Keratinocyte (primary cell): ENCODE measurements around the gene RIF1. TPM values are rescaled to one million over a fixed set of nuclear protein-coding genes. Genes with fewer than 3 reads are reported as not detected.

Experiments used
- DNase-seq: peaks from one replicate; pipeline ENCODE4 v3.0.0-alpha.2; 2011; ENCODE audit warnings: low read depth, missing footprints, low spot score
- FAIRE-seq: peaks from 2 replicates; lab custom pipeline; 2011; peaks lifted over from hg19 to GRCh38; lab: Jason Lieb, UNC
- H2AFZ ChIP-seq: 2 replicates; pipeline ENCODE4 v1.6.0; 2012; ENCODE audit warnings: low read length, control low read depth, inconsistent platforms; ENCODE audit not compliant: control insufficient read depth
- H3K27ac ChIP-seq: 2 replicates; pipeline ENCODE4 v1.5.1; 2011; ENCODE audit warnings: low read length; ENCODE audit not compliant: control insufficient read depth, insufficient read depth
- H3K27me3 ChIP-seq: 3 replicates; pipeline ENCODE4 v1.6.0; 2011; ENCODE audit warnings: low read length; ENCODE audit not compliant: control insufficient read depth, insufficient read depth; ENCODE audit errors: extremely low read depth
- H3K36me3 ChIP-seq, 2 experiments: 2 replicates in 1 of 2; 3 replicates in 1 of 2; pipeline ENCODE4 v1.5.1; 2011; ENCODE audit warnings: low read length in 2 of 2, mild to moderate bottlenecking in 1 of 2; ENCODE audit not compliant: control insufficient read depth in 2 of 2, insufficient read depth in 2 of 2; ENCODE audit errors: extremely low read depth in 1 of 2
- H3K4me1 ChIP-seq: 3 replicates; pipeline ENCODE4 v1.5.1; 2011; ENCODE audit warnings: low read length; ENCODE audit not compliant: control insufficient read depth, insufficient read depth; ENCODE audit errors: extremely low read depth
- H3K4me2 ChIP-seq: 3 replicates; pipeline ENCODE4 v1.6.0; 2011; ENCODE audit warnings: low read depth, low read length; ENCODE audit not compliant: control insufficient read depth, insufficient read depth; ENCODE audit errors: extremely low read depth
- H3K4me3 ChIP-seq, 3 experiments: fragments of 200-600 bp in 1 of 3; sonication (generic) in 1 of 3; 2 replicates in 2 of 3; 3 replicates in 1 of 3; pipeline ENCODE4 v1.5.1; 2011 to 2016; ENCODE audit warnings: low read length in 3 of 3, mild to moderate bottlenecking in 3 of 3, control low read depth in 2 of 3, inconsistent platforms in 1 of 3, low read depth in 1 of 3, mixed read lengths in 1 of 3, mixed run types in 1 of 3, moderate library complexity in 1 of 3; ENCODE audit not compliant: control insufficient read depth in 2 of 3, insufficient read depth in 2 of 3; ENCODE audit errors: extremely low read depth in 1 of 3
- H3K79me2 ChIP-seq: 2 replicates; pipeline ENCODE4 v1.6.0; 2012; ENCODE audit warnings: low read length; ENCODE audit not compliant: control insufficient read depth, insufficient read depth
- H3K9ac ChIP-seq: 3 replicates; pipeline ENCODE4 v1.6.0; 2011; ENCODE audit warnings: low read length; ENCODE audit not compliant: control insufficient read depth, insufficient read depth; ENCODE audit errors: extremely low read depth
- H3K9me1 ChIP-seq: 3 replicates; pipeline ENCODE4 v1.6.0; 2011; ENCODE audit warnings: low read length; ENCODE audit not compliant: control insufficient read depth, insufficient read depth; ENCODE audit errors: extremely low read depth
- H3K9me3 ChIP-seq: 2 replicates; pipeline ENCODE4 v1.5.1; 2012; ENCODE audit warnings: low read depth, low read length; ENCODE audit not compliant: control insufficient read depth
- H4K20me1 ChIP-seq: 3 replicates; pipeline ENCODE4 v1.6.0; 2011; ENCODE audit warnings: low read length; ENCODE audit not compliant: control insufficient read depth, insufficient read depth; ENCODE audit errors: extremely low read depth
- CTCF ChIP-seq, 3 experiments: IDR thresholded peaks in 1 of 3; conservative IDR thresholded peaks in 1 of 3; optimal IDR thresholded peaks in 1 of 3; 2 replicates in 2 of 3; 3 replicates in 1 of 3; pipeline versions ENCODE3 to v1.5.1; 2011; ENCODE audit warnings: low read length in 3 of 3, mild to moderate bottlenecking in 3 of 3, moderate library complexity in 2 of 3, control low read depth in 1 of 3, inconsistent platforms in 1 of 3; ENCODE audit not compliant: insufficient read depth in 2 of 3; ENCODE audit errors: extremely low read depth in 1 of 3
- EZH2 ChIP-seq: IDR thresholded peaks from one replicate; pipeline ENCODE4 v1.6.1; 2012; ENCODE audit warnings: inconsistent platforms, mild to moderate bottlenecking, low read length, moderate library complexity
- dilution Hi-C: fragments of 300-500 bp; cut with MboI; formaldehyde crosslinking; loops from one replicate; pipeline ENCODE4 v1.7.0; 2020; ENCODE audit warnings: low sequenced_read_pairs; ENCODE audit not compliant: extremely low pct_ligation_motif_present
- polyA minus RNA-seq, 3 experiments: library from RNA; depleted of rRNA, polyadenylated mRNA; stranded (reverse); fragments of >200 nt; gene quantifications; 1 replicate in 1 of 3; 2 replicates in 1 of 3; 3 replicates in 1 of 3; pipeline ENCODE4 v1.2.3, GENCODE V29; 2011
- polyA plus RNA-seq, 5 experiments: library from polyadenylated mRNA; depleted of rRNA in 3 of 5; stranded (reverse) in 3 of 5; stranded (forward) in 1 of 5; unstranded in 1 of 5; fragments of >200 nt; gene quantifications; 1 replicate in 1 of 5; 2 replicates in 3 of 5; 3 replicates in 1 of 5; pipeline versions ENCODE4 v1.2.1 to v1.2.3, GENCODE V29; 2011 to 2012; ENCODE audit warnings: missing spikeins in 2 of 5, low read depth in 1 of 5, low replicate concordance in 1 of 5

RIF1 gene
- 7.2 to 11.5 TPM (median 7.5 TPM) in 3 replicates for polyA plus RNA-seq
- polyA plus RNA-seq (2011; ENCODE audit: low read depth): 41.0 TPM
- 2.1 and 4.6 TPM in 2 replicates for polyA plus RNA-seq (2011; cell fraction: cytosol; rRNA removed)
- 11.5 and 14.7 TPM in 2 replicates for polyA plus RNA-seq (2011; cell fraction: nucleus; rRNA removed)
- 7.9 and 9.4 TPM in 2 replicates for polyA plus RNA-seq (2012; ENCODE audit: low replicate concordance)
- 6.0 to 65.1 TPM (median 35.6 TPM) in 3 replicates for polyA minus RNA-seq
- polyA minus RNA-seq (2011; cell fraction: cytosol; rRNA and poly(A)+ RNA removed): 12.1 TPM
- 39.8 and 79.3 TPM in 2 replicates for polyA minus RNA-seq (2011; cell fraction: nucleus; rRNA and poly(A)+ RNA removed)

GRCh38 chr2:151409601-151410484 is at the start of gene RIF1:
RIF1 (plus strand) TSS chr2:151409902; CDS start chr2:151410424, 522 bp downstream.
- Histone ChIP-seq H3K27ac (peak within 1 kb of the TSS; percentile 91), H3K9me3 (no peaks in the 10 kb centered on the region), H3K9ac (peak within 1 kb of the TSS; percentile 95), H3K27me3 (no peaks in the 10 kb centered on the region), H3K9me1 (no peaks in the 10 kb centered on the region), H3K36me3 (peaks cover 4 to 20% of the 10 kb centered on the region in 2 experiments), H2AFZ (peak within 1 kb of the TSS; percentile 97), H4K20me1 (no peaks in the 10 kb centered on the region), H3K4me2 (peak within 1 kb of the TSS; percentile 90), H3K4me1 (peaks cover 3% of the 10 kb centered on the region), H3K4me3 (peak within 1 kb of the TSS; percentile 86 to 93 (median 88)), H3K79me2 (peaks cover 43% of the 10 kb centered on the region)
- TF ChIP-seq CTCF (optimal IDR thresholded peaks at IDR 0.05 in 1 of 3, IDR thresholded peaks at IDR 0.05 in 1 of 3, conservative IDR thresholded peaks at IDR 0.05 in 1 of 3; ENCODE audit: extremely low read depth in 1 of 3, insufficient read depth in 2 of 3, low read length in 3 of 3) (peak; percentile 46 to 73 (median 63)), EZH2 (no peak)
- peak; percentile 65 for DNase-seq
- dilution Hi-C loops: no loop called here
- peak; percentile 74 for FAIRE-seq

GRCh38 chr2:151361674-151362370 is 47.9 kb upstream of the RIF1 start:
- no peaks in the 10 kb centered on the region for H3K9me3 ChIP-seq
- H3K36me3 ChIP-seq: no peaks in the 10 kb centered on the region
- no peak overlapping the region for H3K27ac ChIP-seq
- no peak for TF ChIP-seq CTCF (optimal IDR thresholded peaks at IDR 0.05 in 1 of 3, IDR thresholded peaks at IDR 0.05 in 1 of 3, conservative IDR thresholded peaks at IDR 0.05 in 1 of 3; ENCODE audit: extremely low read depth in 1 of 3, insufficient read depth in 2 of 3, low read length in 3 of 3)
- no peak for TF ChIP-seq EZH2
- no peak for DNase-seq
- no peak overlapping the region for H3K9ac ChIP-seq
- H3K9me1 ChIP-seq: no peaks in the 10 kb centered on the region
- H4K20me1 ChIP-seq: no peaks in the 10 kb centered on the region
- no peak for FAIRE-seq
- dilution Hi-C loops: no loop called here
- H3K4me1 ChIP-seq: no peaks in the 10 kb centered on the region
- no peak overlapping the region for H3K4me2 ChIP-seq
- H3K4me3 ChIP-seq: no peak overlapping the region
- H2AFZ ChIP-seq: no peak overlapping the region
- no peaks in the 10 kb centered on the region for H3K27me3 ChIP-seq
- no peaks in the 10 kb centered on the region for H3K79me2 ChIP-seq
